ENCODE results near the gene MANBA. TPM values are rescaled to one million over a fixed set of nuclear protein-coding genes. Genes with fewer than 3 reads are reported as not detected.
A peak's percentile ranks its signal among the peaks of the same experiment; 100 is the strongest.

The MANBA gene
- total and polyA plus RNA-seq, 5 donors from 2014 or later: 10.7 to 21.2 (median 15.8) TPM

- Mint-ChIP-seq H3K9me3 (peaks cover 0 to 6% (median 3%) of the 10 kb centered on the region in 7 donors), H3K4me3 (no peak overlapping the region), H3K27me3 (no peaks in the 10 kb centered on the region), H3K4me1 (peaks cover 5 to 13% (median 9%) of the 10 kb centered on the region in 4 donors), H3K36me3 (peaks cover 60% of the 10 kb centered on the region), H3K27ac (no peak overlapping the region)
- ATAC-seq (ENCODE audit: low read depth in 2 of 2) (no peak), DNase-seq (no peak)
- Histone ChIP-seq H3K36me3 (ENCODE audit: control insufficient read depth, insufficient read depth, low read length) (peaks cover 13% of the 10 kb centered on the region), H3K9me3 (ENCODE audit: control insufficient read depth in 2 of 2, low read length in 2 of 2) (no peaks in the 10 kb centered on the region), H3K4me1 (ENCODE audit: control insufficient read depth, insufficient read depth, low read length, poor library complexity, severe bottlenecking) (no peaks in the 10 kb centered on the region), H3K27ac (ENCODE audit: insufficient read depth, low read length, poor library complexity, severe bottlenecking) (no peak overlapping the region), H3K4me3 (ENCODE audit: low read depth, low read length) (no peak overlapping the region), H3K27me3 (ENCODE audit: control insufficient read depth, insufficient read depth, low read length) (no peaks in the 10 kb centered on the region)
These were observed 53.6 kb downstream of the MANBA start for GRCh38 chr4:102707150-102707549.

- DNase-seq (no peak), ATAC-seq (ENCODE audit: low read depth in 2 of 2) (no peak)
- Mint-ChIP-seq H3K4me1 (peaks cover 5 to 8% (median 6%) of the 10 kb centered on the region in 4 donors), H3K4me3 (peak overlapping the region in 1 of 4 donors; percentile 40), H3K9me3 (peaks cover 0 to 6% (median 3%) of the 10 kb centered on the region in 7 donors), H3K27me3 (no peaks in the 10 kb centered on the region), H3K27ac (peak overlapping the region in 1 of 3 donors; percentile 52), H3K36me3 (peaks cover 47% of the 10 kb centered on the region)
- Histone ChIP-seq H3K27me3 (ENCODE audit: control insufficient read depth, insufficient read depth, low read length) (no peaks in the 10 kb centered on the region), H3K4me3 (ENCODE audit: low read depth, low read length) (no peak overlapping the region), H3K36me3 (ENCODE audit: control insufficient read depth, insufficient read depth, low read length) (peaks cover 13% of the 10 kb centered on the region), H3K9me3 (ENCODE audit: control insufficient read depth in 2 of 2, low read length in 2 of 2) (no peaks in the 10 kb centered on the region), H3K27ac (ENCODE audit: insufficient read depth, low read length, poor library complexity, severe bottlenecking) (no peak overlapping the region), H3K4me1 (ENCODE audit: control insufficient read depth, insufficient read depth, low read length, poor library complexity, severe bottlenecking) (no peaks in the 10 kb centered on the region)
These were observed 55.3 kb downstream of the MANBA start for GRCh38 chr4:102705391-102705935.

- peak overlapping the region in 2 of 3 donors; percentile 13 to 41 for H3K27ac Mint-ChIP-seq
These were observed 64.0 kb downstream of the MANBA start for GRCh38 chr4:102696758-102697157.

GRCh38 chr4:102694791-102695190 lies 66.0 kb downstream of the MANBA start:
- Mint-ChIP-seq H3K27me3 (no peaks in the 10 kb centered on the region), H3K4me3 (no peak overlapping the region), H3K4me1 (peaks cover 0 to 6% (median 0%) of the 10 kb centered on the region in 4 donors), H3K27ac (peak overlapping the region in 1 of 3 donors; percentile 27), H3K9me3 (peaks cover 0 to 1% (median 0%) of the 10 kb centered on the region in 7 donors), H3K36me3 (peaks cover 22% of the 10 kb centered on the region)
- ATAC-seq (ENCODE audit: low read depth in 2 of 2) (no peak), DNase-seq (no peak)
- Histone ChIP-seq H3K36me3 (ENCODE audit: control insufficient read depth, insufficient read depth, low read length) (peaks cover 1% of the 10 kb centered on the region), H3K4me3 (ENCODE audit: low read depth, low read length) (no peak overlapping the region), H3K27me3 (ENCODE audit: control insufficient read depth, insufficient read depth, low read length) (no peaks in the 10 kb centered on the region), H3K27ac (ENCODE audit: insufficient read depth, low read length, poor library complexity, severe bottlenecking) (no peak overlapping the region), H3K4me1 (ENCODE audit: control insufficient read depth, insufficient read depth, low read length, poor library complexity, severe bottlenecking) (no peaks in the 10 kb centered on the region), H3K9me3 (ENCODE audit: control insufficient read depth in 2 of 2, low read length in 2 of 2) (no peaks in the 10 kb centered on the region)

More at GRCh38 chr4:102696758-102697157, 64.0 kb downstream of the MANBA start:
- H3K27me3 ChIP-seq (ENCODE audit: control insufficient read depth, insufficient read depth, low read length): no peaks in the 10 kb centered on the region
- peaks cover 0 to 1% (median 0%) of the 10 kb centered on the region in 7 donors for H3K9me3 Mint-ChIP-seq
- DNase-seq (no peak), ATAC-seq (ENCODE audit: low read depth in 2 of 2) (no peak)
- H3K9me3 ChIP-seq (ENCODE audit: control insufficient read depth in 2 of 2, low read length in 2 of 2): no peaks in the 10 kb centered on the region
- H3K27ac ChIP-seq (ENCODE audit: insufficient read depth, low read length, poor library complexity, severe bottlenecking): no peak overlapping the region
- H3K36me3 Mint-ChIP-seq: peaks cover 18% of the 10 kb centered on the region
- peaks cover 0 to 6% (median 0%) of the 10 kb centered on the region in 4 donors for H3K4me1 Mint-ChIP-seq
- no peaks in the 10 kb centered on the region for H3K4me1 ChIP-seq (ENCODE audit: control insufficient read depth, insufficient read depth, low read length, poor library complexity, severe bottlenecking)
- no peak overlapping the region for H3K4me3 ChIP-seq (ENCODE audit: low read depth, low read length)
- no peaks in the 10 kb centered on the region for H3K27me3 Mint-ChIP-seq
- H3K4me3 Mint-ChIP-seq: no peak overlapping the region
- H3K36me3 ChIP-seq (ENCODE audit: control insufficient read depth, insufficient read depth, low read length): peaks cover 1% of the 10 kb centered on the region

GRCh38 chr4:102693861-102694260 lies 66.9 kb downstream of the MANBA start:
- peaks cover 0 to 1% (median 0%) of the 10 kb centered on the region in 7 donors for H3K9me3 Mint-ChIP-seq

GRCh38 chr4:102693262-102693850 lies 67.4 kb downstream of the MANBA start:
- Mint-ChIP-seq H3K36me3 (peaks cover 25% of the 10 kb centered on the region), H3K4me1 (peaks cover 0 to 6% (median 0%) of the 10 kb centered on the region in 4 donors), H3K4me3 (no peak overlapping the region), H3K9me3 (peaks cover 0 to 1% (median 0%) of the 10 kb centered on the region in 7 donors), H3K27me3 (no peaks in the 10 kb centered on the region), H3K27ac (peak overlapping the region in 1 of 3 donors; percentile 27)
- ATAC-seq (ENCODE audit: low read depth in 2 of 2) (no peak), DNase-seq (no peak)
- Histone ChIP-seq H3K4me3 (ENCODE audit: low read depth, low read length) (no peak overlapping the region), H3K27ac (ENCODE audit: insufficient read depth, low read length, poor library complexity, severe bottlenecking) (no peak overlapping the region), H3K4me1 (ENCODE audit: control insufficient read depth, insufficient read depth, low read length, poor library complexity, severe bottlenecking) (no peaks in the 10 kb centered on the region), H3K36me3 (ENCODE audit: control insufficient read depth, insufficient read depth, low read length) (peaks cover 4% of the 10 kb centered on the region), H3K27me3 (ENCODE audit: control insufficient read depth, insufficient read depth, low read length) (no peaks in the 10 kb centered on the region), H3K9me3 (ENCODE audit: control insufficient read depth in 2 of 2, low read length in 2 of 2) (no peaks in the 10 kb centered on the region)

More at GRCh38 chr4:102693861-102694260, 66.9 kb downstream of the MANBA start:
- H3K27me3 Mint-ChIP-seq: no peaks in the 10 kb centered on the region
- H3K27ac Mint-ChIP-seq: peak overlapping the region in 2 of 3 donors; percentile 11 to 27
- no peak overlapping the region for H3K4me3 Mint-ChIP-seq
- H3K4me3 ChIP-seq (ENCODE audit: low read depth, low read length): no peak overlapping the region
- no peaks in the 10 kb centered on the region for H3K27me3 ChIP-seq (ENCODE audit: control insufficient read depth, insufficient read depth, low read length)
- H3K4me1 Mint-ChIP-seq: peaks cover 0 to 6% (median 0%) of the 10 kb centered on the region in 4 donors
- H3K36me3 Mint-ChIP-seq: peaks cover 25% of the 10 kb centered on the region
- no peaks in the 10 kb centered on the region for H3K9me3 ChIP-seq (ENCODE audit: control insufficient read depth in 2 of 2, low read length in 2 of 2)
- no peak overlapping the region for H3K27ac ChIP-seq (ENCODE audit: insufficient read depth, low read length, poor library complexity, severe bottlenecking)
- DNase-seq (no peak), ATAC-seq (ENCODE audit: low read depth in 2 of 2) (no peak)
- H3K4me1 ChIP-seq (ENCODE audit: control insufficient read depth, insufficient read depth, low read length, poor library complexity, severe bottlenecking): no peaks in the 10 kb centered on the region
- peaks cover 4% of the 10 kb centered on the region for H3K36me3 ChIP-seq (ENCODE audit: control insufficient read depth, insufficient read depth, low read length)

- H3K27ac Mint-ChIP-seq: no peak overlapping the region
- H3K4me1 Mint-ChIP-seq: peaks cover 0 to 6% (median 0%) of the 10 kb centered on the region in 4 donors
- peaks cover 25% of the 10 kb centered on the region for H3K36me3 Mint-ChIP-seq
- H3K9me3 ChIP-seq (ENCODE audit: control insufficient read depth in 2 of 2, low read length in 2 of 2): no peaks in the 10 kb centered on the region
- ATAC-seq (ENCODE audit: low read depth in 2 of 2): no peak
- no peaks in the 10 kb centered on the region for H3K27me3 Mint-ChIP-seq
- no peak for DNase-seq
- no peaks in the 10 kb centered on the region for H3K27me3 ChIP-seq (ENCODE audit: control insufficient read depth, insufficient read depth, low read length)
- peaks cover 0 to 1% (median 0%) of the 10 kb centered on the region in 7 donors for H3K9me3 Mint-ChIP-seq
- H3K27ac ChIP-seq (ENCODE audit: insufficient read depth, low read length, poor library complexity, severe bottlenecking): no peak overlapping the region
- no peaks in the 10 kb centered on the region for H3K4me1 ChIP-seq (ENCODE audit: control insufficient read depth, insufficient read depth, low read length, poor library complexity, severe bottlenecking)
- peaks cover 4% of the 10 kb centered on the region for H3K36me3 ChIP-seq (ENCODE audit: control insufficient read depth, insufficient read depth, low read length)
- no peak overlapping the region for H3K4me3 ChIP-seq (ENCODE audit: low read depth, low read length)
- H3K4me3 Mint-ChIP-seq: no peak overlapping the region
These were observed 68.3 kb downstream of the MANBA start for GRCh38 chr4:102692474-102692873.

Measured in CD4-positive, CD25-positive, alpha-beta regulatory T cell (primary cell).